HL-60 (cell line): ENCODE data around the gene WWOX.

Experiments
- GABPA ChIP-seq: IDR thresholded peaks from 2 replicates; pipeline ENCODE4 v1.6.1; 2012; ENCODE audit warnings: low read depth
- POLR2AphosphoS5 ChIP-seq: IDR thresholded peaks from 2 replicates; pipeline ENCODE4 v1.6.1; 2012; ENCODE audit warnings: low read depth
- SPI1 ChIP-seq: IDR thresholded peaks from 2 replicates; pipeline ENCODE4 v1.6.1; 2012; ENCODE audit warnings: low read depth, mild to moderate bottlenecking, borderline replicate concordance
- TF ChIP-seq, protein P1 (sequence below): IDR thresholded peaks from one replicate; pipeline ENCODE4 v1.5.1; 2011; ENCODE audit warnings: low read length, control low read depth, inconsistent platforms; ENCODE audit not compliant: insufficient read depth
- TF ChIP-seq, protein P2 (sequence below): IDR thresholded peaks from 2 replicates; pipeline ENCODE4 v1.6.1; 2012; ENCODE audit warnings: low read depth; ENCODE audit not compliant: insufficient replicate concordance

DNA sequence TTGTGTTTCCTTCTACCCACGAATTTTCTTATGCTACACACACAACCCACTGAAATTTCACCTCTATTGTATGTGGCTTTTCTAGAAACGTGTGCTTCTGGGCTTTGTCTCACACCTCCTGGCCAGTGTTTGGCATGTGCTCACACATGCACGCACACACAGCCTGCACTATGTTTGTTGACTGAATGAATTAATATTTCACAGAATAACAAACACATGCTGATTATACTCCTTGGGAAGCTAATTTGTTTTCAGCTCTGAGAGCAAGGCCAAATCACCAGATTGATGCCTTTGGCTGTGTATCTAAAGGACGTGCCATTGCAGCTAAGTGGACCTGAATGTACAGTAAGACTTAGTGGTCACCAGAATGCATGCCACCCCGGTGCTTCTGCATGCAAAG, 210.7 kb downstream of the WWOX start:
- TF ChIP-seq, protein P1, sequence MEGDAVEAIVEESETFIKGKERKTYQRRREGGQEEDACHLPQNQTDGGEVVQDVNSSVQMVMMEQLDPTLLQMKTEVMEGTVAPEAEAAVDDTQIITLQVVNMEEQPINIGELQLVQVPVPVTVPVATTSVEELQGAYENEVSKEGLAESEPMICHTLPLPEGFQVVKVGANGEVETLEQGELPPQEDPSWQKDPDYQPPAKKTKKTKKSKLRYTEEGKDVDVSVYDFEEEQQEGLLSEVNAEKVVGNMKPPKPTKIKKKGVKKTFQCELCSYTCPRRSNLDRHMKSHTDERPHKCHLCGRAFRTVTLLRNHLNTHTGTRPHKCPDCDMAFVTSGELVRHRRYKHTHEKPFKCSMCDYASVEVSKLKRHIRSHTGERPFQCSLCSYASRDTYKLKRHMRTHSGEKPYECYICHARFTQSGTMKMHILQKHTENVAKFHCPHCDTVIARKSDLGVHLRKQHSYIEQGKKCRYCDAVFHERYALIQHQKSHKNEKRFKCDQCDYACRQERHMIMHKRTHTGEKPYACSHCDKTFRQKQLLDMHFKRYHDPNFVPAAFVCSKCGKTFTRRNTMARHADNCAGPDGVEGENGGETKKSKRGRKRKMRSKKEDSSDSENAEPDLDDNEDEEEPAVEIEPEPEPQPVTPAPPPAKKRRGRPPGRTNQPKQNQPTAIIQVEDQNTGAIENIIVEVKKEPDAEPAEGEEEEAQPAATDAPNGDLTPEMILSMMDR: no peak
- TF ChIP-seq POLR2AphosphoS5 (no peak), GABPA (no peak), SPI1 (no peak)
- TF ChIP-seq, protein P2, sequence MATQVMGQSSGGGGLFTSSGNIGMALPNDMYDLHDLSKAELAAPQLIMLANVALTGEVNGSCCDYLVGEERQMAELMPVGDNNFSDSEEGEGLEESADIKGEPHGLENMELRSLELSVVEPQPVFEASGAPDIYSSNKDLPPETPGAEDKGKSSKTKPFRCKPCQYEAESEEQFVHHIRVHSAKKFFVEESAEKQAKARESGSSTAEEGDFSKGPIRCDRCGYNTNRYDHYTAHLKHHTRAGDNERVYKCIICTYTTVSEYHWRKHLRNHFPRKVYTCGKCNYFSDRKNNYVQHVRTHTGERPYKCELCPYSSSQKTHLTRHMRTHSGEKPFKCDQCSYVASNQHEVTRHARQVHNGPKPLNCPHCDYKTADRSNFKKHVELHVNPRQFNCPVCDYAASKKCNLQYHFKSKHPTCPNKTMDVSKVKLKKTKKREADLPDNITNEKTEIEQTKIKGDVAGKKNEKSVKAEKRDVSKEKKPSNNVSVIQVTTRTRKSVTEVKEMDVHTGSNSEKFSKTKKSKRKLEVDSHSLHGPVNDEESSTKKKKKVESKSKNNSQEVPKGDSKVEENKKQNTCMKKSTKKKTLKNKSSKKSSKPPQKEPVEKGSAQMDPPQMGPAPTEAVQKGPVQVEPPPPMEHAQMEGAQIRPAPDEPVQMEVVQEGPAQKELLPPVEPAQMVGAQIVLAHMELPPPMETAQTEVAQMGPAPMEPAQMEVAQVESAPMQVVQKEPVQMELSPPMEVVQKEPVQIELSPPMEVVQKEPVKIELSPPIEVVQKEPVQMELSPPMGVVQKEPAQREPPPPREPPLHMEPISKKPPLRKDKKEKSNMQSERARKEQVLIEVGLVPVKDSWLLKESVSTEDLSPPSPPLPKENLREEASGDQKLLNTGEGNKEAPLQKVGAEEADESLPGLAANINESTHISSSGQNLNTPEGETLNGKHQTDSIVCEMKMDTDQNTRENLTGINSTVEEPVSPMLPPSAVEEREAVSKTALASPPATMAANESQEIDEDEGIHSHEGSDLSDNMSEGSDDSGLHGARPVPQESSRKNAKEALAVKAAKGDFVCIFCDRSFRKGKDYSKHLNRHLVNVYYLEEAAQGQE: no peak
